GM21737 (cell line): ENCODE results near the gene CFAP46.
"Not testable (repeated sequence)": the region's sequence is repeated elsewhere in the genome, so short reads cannot be mapped to it uniquely, and the experiment has no call there.

Experiments
- ATAC-seq: cut with Tn5 transposase; IDR thresholded peaks from one replicate; pipeline ENCODE4 v1.9.1; 2021; ENCODE audit warnings: mild to moderate bottlenecking, moderate library complexity; ENCODE audit not compliant: unreplicated experiment

CFAP46 gene

GRCh38 chr10:132781556-132781955 is 160.8 kb downstream of the CFAP46 start:
- no peak for ATAC-seq

GRCh38 chr10:132780356-132780755 is 162.0 kb downstream of the CFAP46 start:
- no peak for ATAC-seq

GRCh38 chr10:132779549-132780294 is 162.6 kb downstream of the CFAP46 start:
- ATAC-seq, result no peak

GRCh38 chr10:132777441-132777840 is 164.9 kb downstream of the CFAP46 start:
- no peak for ATAC-seq

- ATAC-seq, result no peak
Observed at GRCh38 chr10:132776821-132777220, 165.5 kb downstream of the CFAP46 start.

- no peak for ATAC-seq
Observed at GRCh38 chr10:132776186-132776585, 166.2 kb downstream of the CFAP46 start.

- no peak for ATAC-seq
Observed at GRCh38 chr10:132774902-132775863, 167.2 kb downstream of the CFAP46 start.

GRCh38 chr10:132774181-132774901 is 168.0 kb downstream of the CFAP46 start:
- ATAC-seq, result no peak

GRCh38 chr10:132772816-132773215 is 169.6 kb downstream of the CFAP46 start:
- not testable (repeated sequence) for ATAC-seq

- ATAC-seq, result no peak
Observed at GRCh38 chr10:132770061-132771021, 172.0 kb downstream of the CFAP46 start.

- ATAC-seq, result no peak
Observed at GRCh38 chr10:132768346-132769248, 173.8 kb downstream of the CFAP46 start.

GRCh38 chr10:132766291-132766690 is 176.1 kb downstream of the CFAP46 start:
- no peak for ATAC-seq

GRCh38 chr10:132765435-132765834 is 176.9 kb downstream of the CFAP46 start:
- no peak for ATAC-seq

- no peak for ATAC-seq
Observed at GRCh38 chr10:132764108-132764507, 178.3 kb downstream of the CFAP46 start.

- no peak for ATAC-seq
Observed at GRCh38 chr10:132763545-132763944, 178.8 kb downstream of the CFAP46 start.

- ATAC-seq, result no peak
Observed at GRCh38 chr10:132762267-132762666, 180.1 kb downstream of the CFAP46 start.

GRCh38 chr10:132761395-132762060 is 180.8 kb downstream of the CFAP46 start:
- ATAC-seq, result no peak

GRCh38 chr10:132758865-132759264 is 183.5 kb downstream of the CFAP46 start:
- ATAC-seq, result no peak
